Muscle layer of colon (tissue), 2 donors: ENCODE data around the gene CNOT4.

Source experiments
- H3K27ac ChIP-seq: one replicate; pipeline ENCODE4 v1.7.0; 2013; ENCODE audit warnings: low read depth, mild to moderate bottlenecking, low read length, moderate library complexity
- H3K27me3 ChIP-seq, 2 donors: one replicate each; pipeline ENCODE4 v1.7.0; 2013; ENCODE audit warnings: low read length in 2 of 2, mild to moderate bottlenecking in 2 of 2; ENCODE audit not compliant: insufficient read depth in 2 of 2, control insufficient read depth in 1 of 2
- H3K36me3 ChIP-seq: one replicate; pipeline ENCODE4 v1.7.0; 2013; ENCODE audit warnings: mild to moderate bottlenecking, low read length; ENCODE audit not compliant: insufficient read depth
- H3K4me1 ChIP-seq: one replicate; pipeline ENCODE4 v1.7.0; 2013; ENCODE audit warnings: mild to moderate bottlenecking, low read length; ENCODE audit not compliant: insufficient read depth
- H3K4me3 ChIP-seq, 2 donors: one replicate each; pipeline ENCODE4 v1.7.0; 2013; ENCODE audit warnings: low read length in 2 of 2, low read depth in 1 of 2, mild to moderate bottlenecking in 1 of 2, moderate library complexity in 1 of 2
- H3K9ac ChIP-seq: one replicate; pipeline ENCODE4 v1.7.0; 2013; ENCODE audit warnings: low read length
- H3K9me3 ChIP-seq: one replicate; pipeline ENCODE4 v1.7.0; 2013; ENCODE audit warnings: mild to moderate bottlenecking, low read length
- donor health status: abdominal sarcoma.
- donor health status: Adenocarcinoma of cecum.

CNOT4 gene

GRCh38 chr7:135374736-135375135 is 135.2 kb downstream of the CNOT4 start:
- Histone ChIP-seq H3K4me3 (no peak overlapping the region), H3K9ac (no peak overlapping the region), H3K27me3 (no peaks in the 10 kb centered on the region), H3K9me3 (no peaks in the 10 kb centered on the region), H3K27ac (no peak overlapping the region), H3K4me1 (no peaks in the 10 kb centered on the region), H3K36me3 (no peaks in the 10 kb centered on the region)

- Histone ChIP-seq H3K27ac (no peak overlapping the region), H3K27me3 (no peaks in the 10 kb centered on the region), H3K4me3 (no peak overlapping the region), H3K4me1 (no peaks in the 10 kb centered on the region), H3K9ac (no peak overlapping the region), H3K36me3 (no peaks in the 10 kb centered on the region), H3K9me3 (no peaks in the 10 kb centered on the region)
These were observed 137.7 kb downstream of the CNOT4 start for GRCh38 chr7:135372222-135372621.

GRCh38 chr7:135370656-135371055 is 139.2 kb downstream of the CNOT4 start:
- H3K9ac ChIP-seq, result no peak overlapping the region
- H3K4me3 ChIP-seq, result no peak overlapping the region
- no peaks in the 10 kb centered on the region for H3K9me3 ChIP-seq
- no peaks in the 10 kb centered on the region for H3K36me3 ChIP-seq
- H3K27me3 ChIP-seq, result no peaks in the 10 kb centered on the region
- H3K4me1 ChIP-seq, result peaks cover 6% of the 10 kb centered on the region
- H3K27ac ChIP-seq, result no peak overlapping the region

- H3K4me1 ChIP-seq, result peaks cover 9% of the 10 kb centered on the region
- H3K9ac ChIP-seq, result no peak overlapping the region
- no peaks in the 10 kb centered on the region for H3K27me3 ChIP-seq
- no peak overlapping the region for H3K4me3 ChIP-seq
- no peaks in the 10 kb centered on the region for H3K36me3 ChIP-seq
- H3K27ac ChIP-seq, result no peak overlapping the region
- no peaks in the 10 kb centered on the region for H3K9me3 ChIP-seq
These were observed 140.5 kb downstream of the CNOT4 start for GRCh38 chr7:135369405-135369804.

GRCh38 chr7:135368416-135369186 is 141.3 kb downstream of the CNOT4 start:
- Histone ChIP-seq H3K27ac (no peak overlapping the region), H3K27me3 (no peaks in the 10 kb centered on the region), H3K9me3 (no peaks in the 10 kb centered on the region)

GRCh38 chr7:135366843-135367508 is 142.9 kb downstream of the CNOT4 start:
- Histone ChIP-seq H3K36me3 (no peaks in the 10 kb centered on the region), H3K9ac (no peak overlapping the region), H3K9me3 (no peaks in the 10 kb centered on the region), H3K27me3 (no peaks in the 10 kb centered on the region), H3K4me3 (no peak overlapping the region), H3K27ac (no peak overlapping the region), H3K4me1 (peaks cover 9% of the 10 kb centered on the region)

More at GRCh38 chr7:135368416-135369186, 141.3 kb downstream of the CNOT4 start:
- H3K4me3 ChIP-seq, result no peak overlapping the region
- H3K4me1 ChIP-seq, result peaks cover 9% of the 10 kb centered on the region
- no peak overlapping the region for H3K9ac ChIP-seq
- no peaks in the 10 kb centered on the region for H3K36me3 ChIP-seq

- Histone ChIP-seq H3K27ac (no peak overlapping the region), H3K27me3 (no peaks in the 10 kb centered on the region), H3K4me1 (peaks cover 9% of the 10 kb centered on the region), H3K36me3 (no peaks in the 10 kb centered on the region), H3K9me3 (no peaks in the 10 kb centered on the region), H3K9ac (no peak overlapping the region), H3K4me3 (no peak overlapping the region)
These were observed 144.2 kb downstream of the CNOT4 start for GRCh38 chr7:135365721-135366120.

- H3K27me3 ChIP-seq, result no peaks in the 10 kb centered on the region
These were observed 145.7 kb downstream of the CNOT4 start for GRCh38 chr7:135364206-135364605.

GRCh38 chr7:135362871-135363270 is 147.0 kb downstream of the CNOT4 start:
- H3K4me1 ChIP-seq, result peaks cover 9% of the 10 kb centered on the region
- no peak overlapping the region for H3K9ac ChIP-seq
- H3K9me3 ChIP-seq, result no peaks in the 10 kb centered on the region
- no peak overlapping the region for H3K4me3 ChIP-seq
- no peaks in the 10 kb centered on the region for H3K36me3 ChIP-seq
- H3K27ac ChIP-seq, result no peak overlapping the region
- no peaks in the 10 kb centered on the region for H3K27me3 ChIP-seq

More at GRCh38 chr7:135364206-135364605, 145.7 kb downstream of the CNOT4 start:
- H3K9me3 ChIP-seq, result no peaks in the 10 kb centered on the region
- peaks cover 9% of the 10 kb centered on the region for H3K4me1 ChIP-seq
- no peaks in the 10 kb centered on the region for H3K36me3 ChIP-seq
- no peak overlapping the region for H3K9ac ChIP-seq
- H3K27ac ChIP-seq, result no peak overlapping the region
- H3K4me3 ChIP-seq, result no peak overlapping the region

GRCh38 chr7:135361788-135362187 is 148.1 kb downstream of the CNOT4 start:
- Histone ChIP-seq H3K27me3 (no peaks in the 10 kb centered on the region), H3K9ac (no peak overlapping the region), H3K9me3 (no peaks in the 10 kb centered on the region), H3K4me1 (peaks cover 9% of the 10 kb centered on the region), H3K27ac (no peak overlapping the region), H3K4me3 (no peak overlapping the region), H3K36me3 (no peaks in the 10 kb centered on the region)

GRCh38 chr7:135359615-135360014 is 150.3 kb downstream of the CNOT4 start:
- H3K27ac ChIP-seq, result no peak overlapping the region
- H3K36me3 ChIP-seq, result no peaks in the 10 kb centered on the region
- no peaks in the 10 kb centered on the region for H3K9me3 ChIP-seq
- no peak overlapping the region for H3K9ac ChIP-seq
- H3K4me1 ChIP-seq, result no peaks in the 10 kb centered on the region
- H3K27me3 ChIP-seq, result no peaks in the 10 kb centered on the region
- H3K4me3 ChIP-seq, result no peak overlapping the region
